NCI-H748 (cell line): ENCODE measurements around the gene GPX4.

ENCODE experiments used
- DNase-seq: peaks from one replicate; lab custom pipeline; 2025; ENCODE audit not compliant: unreplicated experiment; lab: John Stamatoyannopoulos, UW

Gene GPX4

GRCh38 chr19:1068009-1069001 lies 35.5 kb upstream of the GPX4 start:
- no peak for DNase-seq

- DNase-seq, result no peak
Measured at GRCh38 chr19:1069009-1069779, 34.6 kb upstream of the GPX4 start.

GRCh38 chr19:1070576-1070930 lies 33.2 kb upstream of the GPX4 start:
- DNase-seq, result peak; percentile 18

GRCh38 chr19:1070931-1071791 lies 32.6 kb upstream of the GPX4 start:
- peak; percentile 38 for DNase-seq

- no peak for DNase-seq
Measured at GRCh38 chr19:1072371-1073015, 31.3 kb upstream of the GPX4 start.

GRCh38 chr19:1073063-1073955 lies 30.5 kb upstream of the GPX4 start:
- DNase-seq, result no peak

- no peak for DNase-seq
Measured at GRCh38 chr19:1073956-1074517, 29.8 kb upstream of the GPX4 start.

GRCh38 chr19:1074544-1075283 lies 29.1 kb upstream of the GPX4 start:
- peak; percentile 85 for DNase-seq

- no peak for DNase-seq
Measured at GRCh38 chr19:1076046-1076386, 27.8 kb upstream of the GPX4 start.

GRCh38 chr19:1076951-1077350 lies 26.8 kb upstream of the GPX4 start:
- peak; percentile 16 for DNase-seq

GRCh38 chr19:1079566-1080111 lies 24.2 kb upstream of the GPX4 start:
- no peak for DNase-seq

GRCh38 chr19:1080360-1081161 lies 23.2 kb upstream of the GPX4 start:
- no peak for DNase-seq

GRCh38 chr19:1081301-1082164 lies 22.3 kb upstream of the GPX4 start:
- DNase-seq, result peak; percentile 77

- DNase-seq, result peak; percentile 95
Measured at GRCh38 chr19:1082165-1082927, 21.4 kb upstream of the GPX4 start.

GRCh38 chr19:1082928-1083816 lies 20.6 kb upstream of the GPX4 start:
- DNase-seq, result no peak
